HG03575 (cell line): ENCODE results near the gene CLN5.
A peak's percentile ranks its signal among the peaks of the same experiment; 100 is the strongest.
"Not testable (repeated sequence)": the region's sequence is repeated elsewhere in the genome, so short reads cannot be mapped to it uniquely, and the experiment has no call there.

Experiments used
- ATAC-seq: cut with Tn5 transposase; IDR thresholded peaks from one replicate; pipeline ENCODE4 v1.9.1; 2021; ENCODE audit not compliant: unreplicated experiment, insufficient number of reproducible peaks, low FRiP score; ENCODE audit errors: extremely low read depth

CLN5 gene

DNA sequence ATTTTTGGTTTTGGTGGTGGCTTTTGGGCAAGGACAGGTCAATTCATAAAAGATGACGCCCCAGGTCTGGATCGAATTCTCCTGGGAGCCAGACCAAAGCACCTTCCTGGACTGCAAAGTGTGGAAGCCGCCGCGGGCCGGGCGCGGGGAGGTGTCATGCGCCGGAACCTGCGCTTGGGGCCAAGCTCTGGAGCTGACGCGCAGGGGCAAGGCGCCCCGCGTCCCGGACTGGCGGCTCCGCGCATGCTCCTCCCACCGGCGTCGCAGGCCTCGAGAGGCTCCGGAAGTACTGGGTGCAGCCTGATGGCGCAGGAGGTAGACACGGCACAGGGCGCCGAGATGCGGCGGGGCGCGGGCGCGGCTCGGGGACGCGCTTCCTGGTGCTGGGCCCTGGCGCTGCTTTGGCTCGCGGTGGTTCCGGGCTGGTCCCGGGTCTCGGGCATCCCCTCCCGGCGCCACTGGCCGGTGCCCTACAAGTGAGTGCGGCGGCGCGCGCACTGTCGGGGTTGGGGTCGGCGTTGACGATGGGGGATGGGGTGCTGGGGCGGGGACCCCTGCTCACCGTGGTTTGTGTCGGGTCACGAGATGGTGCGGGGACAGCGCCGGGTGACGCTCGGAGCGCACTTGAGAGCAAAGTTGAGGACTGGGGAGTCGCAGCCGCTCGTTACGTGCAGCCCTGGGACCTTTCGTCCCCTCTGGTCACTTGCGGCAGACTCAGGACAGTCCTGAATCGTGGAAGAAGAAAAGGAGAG is at the start of gene CLN5:
Gene CLN5 (plus strand): TSS at position 286 of the 752 bp plus-strand sequence. CDS start 18 bp downstream, at position 304.
- peak; percentile 85 for ATAC-seq

DNA sequence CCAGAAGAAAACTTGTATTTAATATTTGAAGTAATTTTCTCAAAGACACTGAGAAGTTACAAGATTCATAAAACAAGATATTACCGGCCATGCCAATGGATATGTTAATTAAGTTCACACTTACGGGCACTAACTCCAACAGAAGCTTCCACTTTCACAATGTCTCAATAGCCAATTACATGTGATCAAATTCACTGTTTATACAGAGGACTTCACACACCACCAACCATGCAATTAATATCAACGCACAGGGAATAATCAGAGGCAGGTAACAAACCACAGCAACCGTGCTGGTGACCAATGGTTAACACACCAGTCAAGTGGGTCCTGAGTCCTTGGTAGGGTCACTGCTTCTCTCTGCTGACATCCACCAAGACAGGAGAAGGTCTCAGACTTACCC is 49.5 kb upstream of the CLN5 start:
- no peak for ATAC-seq

DNA sequence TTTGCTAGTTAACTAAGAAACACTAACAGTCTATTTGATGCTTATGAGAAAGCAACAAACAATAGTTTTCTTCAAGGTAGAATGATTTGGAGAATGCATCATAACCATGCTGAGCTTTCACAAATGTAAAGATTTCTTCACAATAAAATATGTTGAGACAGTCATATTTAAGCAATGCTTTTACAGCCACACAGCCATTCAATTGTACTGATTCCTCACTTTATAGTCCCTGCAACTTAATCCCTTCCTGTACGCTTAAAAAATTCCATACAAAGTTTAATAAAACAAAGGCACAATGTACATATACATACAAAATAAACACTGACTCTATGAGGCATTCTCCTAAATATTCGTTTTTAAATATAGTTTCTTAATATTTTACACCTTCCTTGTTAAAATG is 48.2 kb upstream of the CLN5 start:
- ATAC-seq: no peak

DNA sequence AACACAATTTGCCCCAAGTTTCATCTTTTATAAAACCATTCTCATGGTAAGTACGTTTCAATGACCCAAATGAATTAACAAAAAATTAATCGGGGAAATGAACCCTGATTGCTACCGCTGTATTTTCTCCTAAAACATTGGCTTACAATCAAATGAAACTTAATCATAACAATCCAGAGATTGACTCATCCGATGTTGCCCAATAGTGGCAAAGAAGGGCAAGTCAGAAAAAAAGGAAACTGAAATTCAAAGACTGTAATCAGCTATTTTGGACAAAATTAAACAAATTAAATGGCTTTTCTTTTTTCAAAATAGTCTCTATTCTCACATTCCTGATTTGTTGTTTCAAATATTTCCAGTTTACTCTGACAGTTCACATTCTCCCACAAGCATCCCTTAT is 47.4 kb upstream of the CLN5 start:
- no peak for ATAC-seq

DNA sequence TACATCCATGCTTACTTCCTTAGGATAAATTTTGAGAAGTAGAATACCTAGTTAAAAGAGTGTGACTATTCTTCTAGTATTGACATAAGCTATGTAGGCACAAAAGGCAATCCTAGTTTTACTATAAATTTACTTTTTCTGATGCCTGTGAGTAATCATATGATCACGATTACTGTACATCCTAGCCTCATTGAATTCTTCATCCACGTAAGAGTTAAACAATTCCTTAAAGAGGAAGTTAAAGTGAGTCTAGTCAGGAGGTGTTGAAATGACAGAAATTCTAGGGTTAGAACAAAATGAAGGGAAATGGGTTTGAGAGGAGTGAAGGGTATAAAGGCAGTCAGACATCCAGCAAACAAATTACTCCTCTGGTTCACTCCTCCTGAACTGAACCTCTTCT is 43.7 kb upstream of the CLN5 start, which contains the start of gene ACOD1:
Gene ACOD1 (plus strand): TSS at position 363 of the 400 bp plus-strand sequence. CDS start 48 bp downstream, outside the sequence.
- ATAC-seq: no peak

DNA sequence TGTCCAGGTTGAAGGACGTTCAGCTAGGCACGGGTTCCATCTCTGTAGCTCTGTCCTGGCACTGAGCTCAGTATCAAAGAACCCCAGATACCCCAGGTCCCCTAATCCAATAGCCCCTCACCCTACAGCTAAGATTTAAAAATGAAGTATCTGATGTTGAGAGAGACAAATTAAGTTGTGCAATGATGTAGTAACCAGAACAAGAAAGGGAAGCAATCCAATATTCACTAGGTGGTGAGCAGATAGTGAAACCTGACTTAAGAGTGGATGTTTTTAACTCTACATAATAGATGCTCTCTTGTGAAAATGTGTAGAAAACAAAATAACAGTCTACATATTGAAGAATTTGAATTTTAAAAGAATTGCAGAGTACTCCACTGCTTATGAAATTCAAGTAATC is 41.8 kb upstream of the CLN5 start:
- no peak for ATAC-seq

DNA sequence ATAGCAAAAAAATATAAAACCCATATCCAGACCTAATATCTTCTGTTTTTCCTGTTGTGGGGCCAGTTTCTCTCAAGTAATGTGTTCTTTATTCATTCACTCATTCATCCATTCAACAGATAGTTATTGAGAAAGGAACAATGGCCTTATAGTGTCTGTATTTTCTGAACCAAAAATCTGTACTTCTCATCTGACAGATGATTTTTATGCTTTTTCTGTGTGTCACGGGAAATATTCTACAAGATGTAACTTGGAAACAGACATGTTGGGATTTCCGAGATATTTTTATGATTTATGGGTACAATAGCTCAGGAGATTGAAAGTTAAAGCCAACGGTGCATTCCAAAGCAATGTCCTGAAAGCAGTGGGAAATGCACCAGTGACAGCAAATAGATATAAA is 37.9 kb upstream of the CLN5 start:
- no peak for ATAC-seq

DNA sequence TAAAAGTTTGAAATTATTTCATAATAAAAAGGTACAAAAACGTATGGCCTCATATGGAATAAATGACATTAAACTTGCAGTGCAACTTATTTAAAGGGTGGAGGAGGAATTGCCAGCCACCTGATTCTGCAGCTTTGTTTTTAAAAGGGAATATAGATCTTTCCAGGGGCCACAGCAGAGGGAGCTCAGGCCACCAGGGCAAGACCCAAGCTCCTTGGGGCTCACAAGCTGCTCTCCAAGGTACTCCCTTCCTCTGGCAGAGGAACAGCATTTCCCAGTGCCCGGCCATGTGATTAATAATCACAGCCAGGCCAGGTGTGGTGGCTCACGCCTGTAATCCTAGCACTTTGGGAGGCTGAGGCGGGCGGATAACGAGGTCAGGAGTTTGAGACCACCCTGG is 37.3 kb upstream of the CLN5 start:
- ATAC-seq: no peak

DNA sequence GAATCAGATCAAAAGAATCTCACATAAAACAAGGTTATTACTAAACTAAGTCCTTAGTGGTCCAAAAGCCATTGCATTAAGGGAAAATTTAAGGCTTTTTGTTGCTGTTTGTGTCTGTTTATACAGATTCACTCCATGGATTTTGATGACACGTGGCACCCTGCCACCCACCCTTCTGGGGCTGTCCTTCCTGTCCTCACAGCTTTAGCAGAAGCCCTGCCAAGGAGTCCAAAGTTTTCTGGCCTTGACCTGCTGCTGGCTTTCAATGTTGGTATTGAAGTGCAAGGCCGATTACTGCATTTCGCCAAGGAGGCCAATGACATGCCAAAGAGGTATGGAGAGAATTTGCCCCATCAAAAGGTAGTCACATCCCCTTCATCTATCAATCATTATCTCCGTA is 36.7 kb upstream of the CLN5 start:
- ATAC-seq: no peak

DNA sequence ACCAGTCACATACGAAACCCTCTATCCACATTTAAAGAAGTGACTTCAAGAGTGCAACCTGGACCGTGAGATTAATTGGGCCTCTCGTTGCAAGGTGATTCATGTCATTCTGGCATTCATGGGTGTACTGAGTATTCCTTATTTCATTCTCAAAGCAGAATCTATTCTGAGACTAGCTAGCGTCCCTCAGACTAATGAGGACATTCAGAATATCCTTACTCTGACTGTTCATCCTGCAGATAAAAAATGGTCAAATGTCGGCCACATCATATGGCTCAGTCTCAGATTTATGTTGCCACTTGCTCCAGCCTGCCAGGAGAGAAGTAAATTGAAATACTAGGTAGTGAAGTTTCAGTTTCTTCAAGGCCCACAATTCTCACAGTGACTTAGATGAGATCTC is 36.2 kb upstream of the CLN5 start:
- ATAC-seq: no peak

DNA sequence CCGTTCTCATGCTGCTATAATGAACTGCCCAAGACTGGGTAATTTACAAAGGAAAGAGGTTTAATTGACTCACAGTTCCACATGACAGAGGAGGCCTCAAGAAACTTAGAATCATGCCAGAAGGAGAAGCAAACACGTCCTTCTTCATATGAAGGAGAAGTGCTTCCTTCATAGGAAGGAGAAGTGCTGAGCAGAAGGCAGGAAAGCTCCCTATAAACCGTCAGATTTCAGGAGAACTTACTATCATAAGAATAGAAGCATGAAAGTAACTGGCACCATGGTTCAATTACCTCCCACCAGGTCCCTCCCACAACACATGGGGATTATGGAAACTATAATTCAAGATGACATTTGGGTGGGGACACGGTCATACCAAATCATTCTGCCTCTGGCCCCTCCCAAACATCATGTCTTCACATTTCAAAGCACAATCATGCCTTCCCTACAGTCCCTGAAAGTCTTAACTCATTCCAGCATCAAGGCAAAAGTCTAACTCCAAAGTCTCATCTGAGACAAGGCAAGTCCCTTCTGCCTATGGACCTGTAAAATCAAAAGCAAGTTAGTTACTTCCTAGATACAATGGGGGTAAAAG is 32.9 kb upstream of the CLN5 start:
- no peak for ATAC-seq

DNA sequence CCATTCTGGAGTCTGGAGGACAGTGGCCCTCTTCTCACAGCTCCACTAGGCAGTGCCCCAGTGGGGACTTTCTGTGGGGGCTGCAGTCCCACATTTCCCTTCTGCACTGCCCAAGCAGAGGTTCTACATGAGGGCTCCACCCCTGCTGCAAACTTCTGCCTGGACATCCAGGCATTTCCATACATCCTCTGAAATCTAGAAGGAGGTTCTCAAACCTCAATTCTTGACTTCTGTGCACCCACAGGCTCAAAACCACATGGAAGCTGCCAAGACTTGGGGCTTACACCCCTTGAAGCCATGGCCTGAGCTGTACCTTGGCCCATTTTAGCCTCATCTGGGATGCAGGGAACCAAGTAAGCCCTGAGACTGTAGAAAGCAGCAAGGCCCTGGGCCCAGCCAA is 32.1 kb upstream of the CLN5 start:
- not testable (repeated sequence) for ATAC-seq

DNA sequence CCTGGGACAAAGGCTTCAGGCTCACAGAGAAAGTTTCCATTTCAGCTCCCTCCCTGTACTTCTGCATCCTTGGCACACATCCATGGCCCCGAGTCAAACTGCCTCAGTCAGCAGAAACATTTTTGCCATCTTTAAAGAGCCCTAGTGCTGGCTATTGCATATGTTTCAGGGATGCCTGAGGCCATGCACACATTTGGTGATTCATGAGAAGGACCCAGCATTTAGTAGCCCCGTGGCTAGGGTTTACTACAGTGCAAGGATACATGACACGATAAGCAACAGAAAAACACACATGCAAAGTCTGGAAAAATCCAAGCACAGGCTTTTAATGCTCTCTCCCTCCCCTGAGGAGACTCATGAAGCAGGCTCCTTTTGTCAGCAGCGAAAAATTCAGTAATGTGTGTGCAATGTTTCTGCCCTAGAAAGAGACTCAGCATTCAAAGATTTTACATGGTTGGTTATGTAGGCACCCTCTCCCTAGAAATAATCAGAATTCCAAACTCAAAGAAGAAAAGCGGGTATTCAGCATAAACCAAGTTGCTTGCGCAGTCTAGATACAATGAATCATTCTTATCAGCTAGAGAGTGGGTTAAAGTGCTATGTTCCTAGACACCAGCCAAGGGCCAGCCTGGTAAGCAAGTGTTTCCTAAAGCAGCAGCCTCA is 26.0 kb upstream of the CLN5 start:
- no peak for ATAC-seq

DNA sequence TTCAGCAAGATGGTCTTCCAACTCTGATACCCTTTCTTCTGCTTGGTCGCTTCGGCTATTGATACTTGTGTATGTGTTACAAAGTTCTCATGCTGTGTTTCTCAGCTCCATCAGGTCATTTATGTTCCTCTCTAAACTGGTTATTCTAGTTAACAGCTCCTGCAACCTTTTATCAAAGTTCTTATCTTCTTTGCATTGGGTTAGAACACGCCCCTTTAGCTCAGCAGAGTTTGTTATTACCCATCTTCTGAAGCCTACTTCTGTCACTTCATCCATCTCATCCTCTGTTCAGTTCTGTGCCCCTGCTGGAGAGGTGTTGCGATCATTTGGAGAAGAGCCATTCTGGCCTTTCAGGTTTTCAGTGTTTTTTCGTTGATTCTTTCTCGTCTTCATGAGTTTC is 24.9 kb upstream of the CLN5 start:
- ATAC-seq: no peak

DNA sequence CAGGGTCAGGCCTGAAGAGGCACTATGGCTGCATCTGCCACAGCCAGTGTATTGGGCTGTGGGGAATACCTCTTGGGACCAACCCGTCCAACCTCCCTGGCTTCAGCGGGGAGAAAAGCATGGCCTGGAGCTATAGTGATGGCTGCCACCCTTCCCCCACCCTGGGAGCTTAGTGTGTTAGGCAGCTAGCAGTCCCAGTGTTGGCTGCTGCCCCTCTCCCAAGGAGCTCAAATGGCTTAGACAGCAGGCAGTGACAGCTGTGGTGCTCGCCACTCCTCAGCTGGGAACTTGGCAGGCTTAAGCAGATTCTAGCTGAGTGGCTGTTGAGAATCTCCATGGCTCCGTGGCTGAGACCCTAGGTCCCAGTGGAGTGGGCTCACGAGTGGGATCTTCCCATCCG is 23.8 kb upstream of the CLN5 start:
- no peak for ATAC-seq

DNA sequence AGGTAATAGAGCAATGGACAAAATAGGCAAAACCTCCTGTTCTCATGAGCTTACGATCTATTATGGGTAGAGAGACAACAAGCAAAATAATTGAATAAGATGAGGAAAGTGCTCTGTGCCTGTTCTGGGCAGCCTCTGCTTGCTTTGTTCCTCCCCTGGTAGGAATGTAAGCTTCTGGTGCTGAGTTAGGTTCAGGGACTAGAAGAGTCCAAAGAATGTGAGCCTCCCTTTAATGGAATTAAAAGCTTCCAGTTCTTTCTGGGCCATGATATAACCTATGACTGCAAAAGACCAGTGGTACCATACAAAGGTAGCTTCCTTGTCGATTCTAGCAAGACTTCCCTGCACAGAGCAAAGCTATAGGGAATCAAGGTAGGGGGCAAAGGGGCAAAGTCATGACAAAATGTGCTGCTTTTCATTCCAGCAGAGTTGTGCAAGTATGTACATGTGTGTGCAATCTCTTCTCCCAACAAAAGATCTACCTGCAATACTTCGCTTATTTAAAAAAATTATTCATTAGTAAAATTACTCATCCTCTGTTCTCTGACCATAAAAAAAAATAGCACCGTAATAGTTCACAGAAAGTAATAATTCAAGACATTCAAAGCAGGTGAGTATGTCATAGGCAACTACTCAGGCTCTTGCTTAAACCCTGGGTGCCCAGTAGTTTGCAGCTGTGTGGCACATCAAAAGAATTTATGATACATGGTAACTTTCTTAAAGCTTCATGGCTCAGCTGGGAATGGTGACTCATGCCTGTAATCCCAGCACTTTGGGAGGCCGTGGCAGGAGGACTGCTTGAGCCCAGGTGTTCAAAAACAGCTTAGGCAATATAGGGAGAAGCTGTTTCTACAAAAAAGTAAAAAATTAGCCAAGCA is 22.2 kb upstream of the CLN5 start:
- ATAC-seq: no peak

DNA sequence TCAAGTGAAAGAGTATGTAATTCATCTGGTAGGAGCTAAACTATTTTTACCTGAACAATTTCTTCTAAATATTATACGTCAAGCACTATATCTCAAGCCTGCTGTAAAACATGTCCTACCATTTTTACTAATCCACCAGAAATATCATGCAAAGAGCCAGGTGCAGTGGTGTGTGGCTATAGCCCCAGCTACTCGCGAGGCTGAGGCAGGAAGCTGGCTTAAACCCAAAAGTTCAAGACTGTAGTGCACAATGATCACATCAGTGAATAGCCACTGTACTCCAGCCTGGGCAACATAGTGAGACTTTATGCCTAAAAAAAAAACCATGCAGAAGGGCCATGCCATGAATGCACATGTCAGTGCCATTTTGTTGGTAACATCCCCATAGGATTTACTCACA is 20.7 kb upstream of the CLN5 start:
- ATAC-seq: peak; percentile 38

DNA sequence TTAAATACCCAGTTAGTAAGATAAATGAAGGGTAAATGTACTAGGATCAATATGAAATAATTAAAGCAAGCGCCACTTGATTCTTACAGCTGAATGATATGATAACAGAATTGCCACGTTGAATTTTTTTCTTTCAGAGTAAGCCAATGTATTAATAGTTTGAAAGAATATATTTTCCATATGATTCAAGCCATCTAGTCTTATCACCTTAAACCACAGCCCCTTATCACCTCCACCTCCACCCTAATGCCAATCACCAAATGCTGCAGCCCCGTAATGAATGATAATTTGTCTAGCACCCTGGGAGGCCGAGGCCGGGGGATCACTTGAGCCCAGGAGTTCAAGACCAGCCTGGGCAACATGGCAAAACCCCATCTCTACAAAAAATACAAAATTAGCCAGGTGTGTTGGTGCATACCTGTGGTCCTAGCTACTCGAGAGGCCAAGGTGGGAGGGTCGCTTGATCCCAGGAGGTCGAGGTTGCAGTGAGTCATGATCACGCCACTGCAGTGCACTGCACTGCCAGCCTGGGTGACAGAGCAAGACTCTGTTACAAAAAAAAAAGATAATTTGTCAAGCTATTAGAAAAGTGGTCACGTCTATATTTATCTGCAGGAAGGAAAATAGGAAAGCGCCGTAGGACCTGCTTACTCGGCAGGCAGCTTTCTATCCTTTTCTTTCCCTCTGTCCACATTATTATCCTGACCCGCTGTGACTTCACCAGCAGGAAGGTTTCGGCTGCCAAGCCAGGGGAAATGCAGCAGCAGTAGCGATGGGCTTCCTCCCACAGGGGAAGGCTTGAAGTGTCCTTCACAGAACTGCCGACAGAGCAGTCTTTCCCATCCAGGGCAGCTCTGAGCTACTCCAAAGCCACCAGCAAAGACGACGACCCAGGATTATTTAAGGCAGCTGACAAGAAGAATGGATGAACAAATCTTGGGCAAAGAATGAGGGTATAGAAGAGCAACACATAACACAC is 19.7 kb upstream of the CLN5 start:
- ATAC-seq: no peak
